ENCODE data around the gene ASCL2.

ASCL2 gene

DNA sequence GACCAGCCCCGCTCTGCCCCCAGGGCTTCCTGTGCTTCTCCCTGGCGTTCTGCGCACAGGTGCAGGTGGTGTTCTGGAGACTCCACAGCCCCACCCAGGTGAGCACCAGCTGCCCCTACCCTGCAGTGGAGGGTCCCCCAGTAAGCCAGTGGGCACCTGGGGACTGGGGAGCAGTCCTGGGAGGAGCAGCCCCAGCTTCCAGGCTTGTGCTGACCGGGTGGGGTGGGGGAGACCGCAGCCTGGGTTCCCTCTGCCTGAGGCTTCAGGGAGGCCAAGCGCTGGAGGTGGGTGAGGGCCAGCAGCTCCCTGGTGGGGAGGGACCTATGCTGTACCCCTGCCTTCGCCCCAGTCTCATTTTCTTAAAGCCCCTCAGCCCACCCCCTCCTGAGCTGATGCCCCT is 38.3 kb upstream of the ASCL2 start:
- no peak for DNase-seq (ENCODE audit: low read depth)

- DNase-seq (ENCODE audit: low read depth) = no peak
Observed at GRCh38 chr11:2307501-2308331, 37.3 kb upstream of the ASCL2 start.

GRCh38 chr11:2306877-2307500 is 36.6 kb upstream of the ASCL2 start:
- DNase-seq (ENCODE audit: low read depth) = no peak

DNA sequence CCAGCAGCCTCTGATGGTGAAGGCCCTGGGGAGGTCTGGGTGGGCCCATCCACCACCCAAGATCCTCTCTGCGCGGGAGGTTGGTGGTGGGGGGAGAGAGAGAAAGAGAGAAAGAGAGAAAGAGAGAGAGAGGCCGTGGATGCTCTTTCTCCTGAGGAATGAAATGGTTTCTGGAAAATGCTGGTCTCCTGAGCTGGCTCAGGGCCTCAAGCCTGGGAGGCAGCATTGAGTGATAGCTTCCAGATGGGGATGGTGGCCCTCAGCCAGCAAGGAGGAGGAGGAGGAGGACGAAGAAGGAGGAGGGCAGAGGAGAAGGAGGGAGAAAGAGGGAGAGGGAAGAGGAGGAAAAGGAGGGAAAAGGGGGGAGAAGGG is 36.0 kb upstream of the ASCL2 start:
- peak; percentile 30 for DNase-seq (ENCODE audit: low read depth)

DNA sequence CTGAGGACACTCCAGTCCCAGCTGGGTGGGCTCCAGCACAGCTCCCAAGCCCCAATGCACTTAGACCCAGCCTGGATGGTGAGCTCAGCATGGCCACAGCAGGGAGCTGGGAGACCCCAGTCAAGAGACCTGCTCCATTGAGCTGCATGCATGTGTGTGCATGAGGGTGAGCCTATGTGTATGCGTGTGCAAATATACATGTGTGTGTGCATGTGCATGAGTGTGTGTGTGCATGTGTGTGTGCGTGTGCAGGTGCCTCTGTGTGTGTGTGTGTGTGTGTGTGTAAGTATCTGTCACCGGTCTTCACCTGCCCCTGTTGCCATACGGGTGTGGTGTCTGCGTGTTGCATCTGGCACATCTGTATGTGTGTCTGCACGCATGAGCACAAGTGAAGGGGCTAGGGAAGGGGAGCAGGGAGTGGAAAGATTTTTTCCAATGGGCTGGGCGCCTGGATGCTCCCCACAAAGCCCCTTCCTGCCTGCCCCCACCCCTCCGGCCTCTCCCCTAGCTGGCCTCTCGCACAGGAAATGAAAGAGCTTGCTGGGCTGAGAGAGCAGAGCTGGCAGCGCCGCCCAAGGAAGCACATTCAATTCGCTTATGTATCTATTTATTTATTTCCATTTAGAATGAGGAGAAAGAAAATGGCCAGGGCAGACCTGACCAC is 35.5 kb upstream of the ASCL2 start:
- DNase-seq (ENCODE audit: low read depth) = peak; percentile 41

DNA sequence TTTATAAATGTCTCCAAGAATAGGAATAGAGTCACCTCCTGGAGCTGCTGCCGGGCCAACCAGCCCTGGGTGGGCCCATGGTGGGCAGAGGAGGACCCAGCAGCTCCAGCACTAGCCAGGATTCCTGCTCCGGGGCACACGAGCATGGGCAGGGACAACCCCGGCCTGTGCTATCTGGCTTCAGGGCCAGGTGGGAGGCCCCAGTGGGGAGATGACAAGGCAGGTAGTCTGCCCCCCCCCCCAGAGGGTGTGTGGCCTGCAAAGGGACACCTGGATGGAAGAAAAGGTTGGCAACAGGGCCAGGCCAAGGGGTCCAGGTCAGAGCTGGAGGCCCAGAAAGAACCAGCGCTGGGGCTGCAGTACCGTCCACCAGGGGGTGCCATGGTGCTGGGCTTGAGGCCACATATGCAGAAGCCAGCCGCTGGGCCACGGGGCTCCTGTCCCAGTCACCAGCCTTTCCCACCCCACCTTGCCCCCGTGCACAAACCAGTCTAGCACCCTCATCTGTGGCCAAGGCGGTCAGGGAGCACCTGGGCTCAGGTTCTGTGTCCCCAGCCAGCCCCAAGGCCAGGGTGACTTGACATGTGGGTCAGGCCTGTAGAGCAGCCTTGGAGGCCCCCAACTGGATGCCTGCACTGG is 34.9 kb upstream of the ASCL2 start:
- DNase-seq (ENCODE audit: low read depth) = peak; percentile 57

GRCh38 chr11:2304506-2305139 is 34.2 kb upstream of the ASCL2 start:
- DNase-seq (ENCODE audit: low read depth) = no peak

GRCh38 chr11:2303627-2304505 is 33.5 kb upstream of the ASCL2 start:
- no peak for DNase-seq (ENCODE audit: low read depth)

DNA sequence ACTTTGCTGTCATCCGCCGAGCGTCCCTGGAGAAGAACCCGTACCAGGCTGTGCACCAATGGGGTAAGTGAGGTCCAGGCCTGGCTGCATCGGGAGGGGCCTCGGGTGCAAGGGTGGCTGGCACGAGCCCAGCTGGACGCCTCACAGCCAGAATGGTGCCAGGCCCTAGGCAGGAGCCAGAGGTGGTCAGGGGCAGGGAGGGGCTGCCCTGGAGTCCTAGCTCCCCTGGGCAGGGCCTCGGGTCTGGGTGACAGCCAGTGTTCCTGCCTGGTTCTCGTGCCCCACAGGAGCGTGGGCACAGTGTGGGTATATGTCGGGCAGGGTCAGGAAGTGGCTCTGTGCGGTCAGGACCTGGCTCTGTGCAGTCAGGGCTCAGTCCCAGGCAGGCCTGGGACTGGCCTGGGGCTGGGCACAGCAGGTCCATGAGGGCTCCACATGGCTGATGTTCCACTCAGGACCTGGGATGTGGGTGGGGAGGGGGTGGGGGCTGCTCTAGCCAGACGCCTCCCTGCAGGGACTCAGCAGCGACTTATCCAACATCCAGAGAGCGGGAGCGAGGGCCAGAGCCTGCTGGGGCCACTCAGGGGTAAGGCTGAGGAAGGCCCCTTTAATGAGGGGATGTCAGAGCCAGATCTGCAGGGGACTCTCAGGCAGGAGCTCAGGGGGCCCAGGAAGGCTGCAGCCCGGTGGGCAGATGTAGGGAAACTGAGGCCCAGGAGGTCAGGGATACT is 32.7 kb upstream of the ASCL2 start:
- no peak for DNase-seq (ENCODE audit: low read depth)

DNA sequence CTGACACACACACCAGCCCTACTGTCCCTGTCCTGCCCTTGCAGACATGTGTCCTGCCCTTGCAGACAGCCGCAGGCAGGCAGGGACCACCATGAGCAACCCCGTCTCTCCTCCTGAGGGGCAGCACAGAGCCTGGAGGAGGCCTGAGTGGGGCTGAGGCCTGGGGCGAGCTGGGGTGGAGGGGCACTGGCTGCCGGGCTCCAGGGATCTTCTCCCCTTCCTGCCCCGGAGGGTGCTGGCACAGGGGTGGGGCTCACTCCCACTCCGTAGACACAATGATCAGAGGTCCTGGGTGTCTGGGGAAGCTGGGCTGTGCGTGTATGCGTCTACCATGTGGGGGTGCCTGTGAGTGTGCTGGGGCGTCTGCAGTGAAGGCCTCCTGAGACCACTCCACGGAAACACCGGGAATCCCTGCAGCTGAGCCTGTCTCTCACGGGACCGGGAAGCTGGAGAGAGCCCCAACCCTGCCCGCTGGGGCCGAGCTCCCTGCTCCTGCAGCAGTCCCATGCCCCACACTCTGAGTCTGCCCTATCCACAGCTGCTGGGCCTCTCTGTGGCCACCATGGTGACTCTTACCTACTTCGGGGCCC is 32.0 kb upstream of the ASCL2 start:
- no peak for DNase-seq (ENCODE audit: low read depth)

GRCh38 chr11:2301631-2302305 is 31.4 kb upstream of the ASCL2 start, which contains the start of the genes C11orf21 and TSPAN32:
Gene C11orf21, minus strand, starts transcription at chr11:2301918. Its CDS starts 110 bp downstream, at chr11:2301808.
Gene TSPAN32, plus strand, starts transcription at chr11:2302013. Its CDS starts 137 bp downstream, at chr11:2302150.
- DNase-seq (ENCODE audit: low read depth) = no peak

DNA sequence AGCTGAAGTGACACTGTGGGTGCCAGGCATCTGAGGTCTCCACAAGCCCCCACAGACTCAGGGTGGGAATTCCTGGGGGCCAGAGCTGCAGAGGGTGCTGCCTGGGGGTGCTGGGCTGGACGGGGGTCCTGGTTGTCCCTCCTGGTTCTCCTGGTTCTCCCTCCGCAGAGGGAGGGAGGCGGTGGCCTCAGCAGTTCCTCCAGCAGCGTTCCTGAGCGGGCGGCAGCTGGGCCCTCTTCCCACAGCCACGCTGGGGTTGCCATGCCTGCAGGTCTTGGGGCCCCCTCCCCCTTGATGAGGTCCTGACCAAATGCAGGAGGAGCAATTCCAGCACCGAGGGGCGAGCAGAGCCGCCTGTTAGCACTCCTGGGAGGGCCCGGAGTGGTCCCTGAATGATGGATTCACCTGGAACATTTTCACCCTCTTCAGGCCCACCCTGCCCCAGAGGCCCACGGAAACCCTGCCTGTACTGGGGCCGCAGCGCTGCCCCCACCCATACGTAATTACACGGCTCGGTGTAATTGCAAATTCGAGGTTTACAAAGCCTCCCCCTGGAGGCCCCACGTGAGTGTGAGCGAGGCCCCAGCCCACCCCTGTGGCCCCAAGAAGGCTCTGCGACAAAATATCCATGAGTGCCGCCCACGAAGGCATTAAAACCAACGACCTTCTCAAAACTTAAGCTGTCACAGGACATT is 30.7 kb upstream of the ASCL2 start:
- no peak for DNase-seq (ENCODE audit: low read depth)

- no peak for DNase-seq (ENCODE audit: low read depth)
Observed at GRCh38 chr11:2300290-2300935, 30.0 kb upstream of the ASCL2 start.

GRCh38 chr11:2299773-2300172 is 29.4 kb upstream of the ASCL2 start:
- no peak for DNase-seq (ENCODE audit: low read depth)

DNA sequence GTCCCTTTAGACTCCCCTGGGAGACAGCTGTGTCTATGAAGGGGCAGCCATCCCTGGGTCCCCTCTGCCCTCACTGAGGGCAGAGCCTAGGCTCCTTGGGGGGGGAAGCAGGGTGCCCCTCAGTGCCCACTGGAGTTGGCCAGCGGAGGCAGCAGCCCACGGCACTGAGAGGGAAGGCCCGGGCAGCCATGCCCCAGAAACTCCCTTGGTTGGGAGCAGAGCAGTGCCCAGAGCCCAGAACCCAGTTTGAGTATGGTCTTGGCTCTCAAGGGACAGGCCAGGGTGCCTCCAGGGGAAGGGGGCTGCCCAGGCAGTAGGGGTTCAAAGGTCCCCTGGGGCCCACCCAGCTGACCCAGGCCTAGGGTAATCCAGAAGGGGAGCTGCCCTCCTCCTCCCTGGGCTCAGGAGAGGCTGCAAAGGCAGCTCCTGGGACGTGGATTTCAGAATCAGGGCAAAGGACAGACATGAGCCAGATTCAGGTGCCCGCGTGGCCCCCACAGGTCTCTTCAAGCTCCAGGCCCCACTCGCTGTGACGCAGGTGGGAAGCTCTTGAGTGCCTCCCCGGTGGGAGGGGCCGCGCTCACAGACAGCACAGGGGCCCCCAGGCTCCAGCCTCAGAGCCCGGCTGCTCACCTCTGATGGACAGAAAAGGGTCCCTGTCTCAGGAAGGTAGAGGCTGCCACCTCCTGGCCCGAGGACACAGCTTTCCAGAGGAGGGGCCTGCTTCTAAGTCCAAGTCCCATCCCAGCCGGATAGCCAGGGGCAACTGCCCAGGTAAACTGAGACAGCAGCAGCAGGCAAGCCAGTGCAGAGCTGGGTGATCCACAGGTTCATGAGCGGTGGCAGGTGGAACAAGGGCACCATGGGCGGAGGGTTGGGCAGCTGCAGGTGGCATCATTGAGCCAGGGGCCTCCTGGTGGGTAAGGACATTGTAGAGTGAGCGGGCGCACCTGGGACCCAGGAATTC is 28.7 kb upstream of the ASCL2 start:
- no peak for DNase-seq (ENCODE audit: low read depth)

DNA sequence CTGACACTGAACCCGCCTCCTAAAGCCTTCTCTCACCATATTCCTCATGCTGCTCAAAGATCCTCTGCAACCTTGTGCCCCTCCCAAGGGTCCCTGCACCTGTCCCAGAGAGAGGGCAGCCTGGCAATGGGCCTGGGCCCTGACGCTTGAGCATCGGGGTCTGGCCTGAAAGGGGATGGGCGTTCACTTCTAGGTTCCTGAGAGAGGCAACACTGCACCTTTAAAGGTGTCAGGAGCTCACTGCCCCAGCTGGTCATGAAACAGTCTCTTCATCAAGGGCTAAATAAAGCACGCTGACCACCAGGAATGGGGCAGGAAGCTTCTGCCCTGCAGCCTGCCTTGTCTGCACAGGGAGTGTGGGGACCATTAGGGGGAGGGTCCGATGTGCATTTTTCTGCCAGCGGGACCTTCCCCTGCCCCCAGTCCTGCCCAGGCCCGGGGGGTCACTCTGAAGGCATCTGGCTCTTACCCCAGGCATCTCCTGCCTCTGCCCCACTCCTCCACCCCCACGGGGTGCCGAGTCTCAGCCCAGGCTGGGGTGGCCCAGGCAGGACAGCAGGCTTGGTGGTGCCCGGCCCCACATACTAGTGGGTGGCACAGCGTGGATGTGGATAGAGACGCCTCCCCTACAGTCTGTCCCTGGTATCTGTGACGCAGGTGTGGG is 27.9 kb upstream of the ASCL2 start:
- DNase-seq (ENCODE audit: low read depth) = no peak

Measured in iris pigment epithelial cell (primary cell).